HepG2 (cell line): ENCODE data around the gene FAM83E.

ENCODE experiments used
- ATF1 ChIP-seq: IDR thresholded peaks from 2 replicates; pipeline ENCODE4 v1.6.1; 2016; ENCODE audit warnings: mild to moderate bottlenecking, control low read depth
- CBX5 ChIP-seq: sonication (generic); formaldehyde crosslinking; IDR thresholded peaks from 2 replicates; pipeline ENCODE4 v1.4.0; 2020; ENCODE audit warnings: missing genetic modification reagents, borderline replicate concordance
- EZH2 ChIP-seq: conservative IDR thresholded peaks from 2 replicates; pipeline ENCODE4 v1.6.1; 2012; ENCODE audit warnings: mild to moderate bottlenecking, low read depth, low read length, moderate library complexity
- HCFC1 ChIP-seq: fragments of 150-350 bp; IDR thresholded peaks from 2 replicates; pipeline ENCODE4 v1.6.1; 2014; ENCODE audit warnings: low read depth, low read length
- HDAC2 ChIP-seq: sonication (generic); formaldehyde crosslinking; IDR thresholded peaks from 2 replicates; pipeline ENCODE4 v1.4.0; 2020; ENCODE audit warnings: missing genetic modification reagents
- HMGXB4 ChIP-seq, 2 experiments: sonication (generic) in 1 of 2; formaldehyde crosslinking in 1 of 2; IDR thresholded peaks; 2 replicates each; pipeline versions ENCODE4 v1.4.0 to v1.6.1; 2018 to 2020; ENCODE audit warnings: missing genetic modification reagents in 2 of 2, borderline replicate concordance in 1 of 2, low read depth in 1 of 2, mild to moderate bottlenecking in 1 of 2, missing biosample characterization in 1 of 2
- HOXA7 ChIP-seq: sonication (generic); formaldehyde crosslinking; IDR thresholded peaks from 2 replicates; pipeline ENCODE4 v1.8.1; 2022; ENCODE audit warnings: mild to moderate bottlenecking, missing genetic modification reagents, moderate library complexity
- MAFF ChIP-seq: IDR thresholded peaks from 2 replicates; pipeline ENCODE4 v1.6.1; 2011; ENCODE audit warnings: low read depth, low read length, improper control_type of control experiment
- MTA3 ChIP-seq: sonication (generic); formaldehyde crosslinking; IDR thresholded peaks from 2 replicates; pipeline ENCODE4 v1.4.0; 2020; ENCODE audit warnings: missing genetic modification reagents
- TCF7L2 ChIP-seq: IDR thresholded peaks from 2 replicates; pipeline ENCODE4 v1.6.1; 2011; ENCODE audit warnings: mild to moderate bottlenecking, low read depth, low read length, moderate library complexity
- ZNF234 ChIP-seq: sonication (generic); formaldehyde crosslinking; conservative IDR thresholded peaks from 2 replicates; pipeline ENCODE4 v1.5.1; 2020; ENCODE audit warnings: mild to moderate bottlenecking, missing genetic modification reagents
- ZSCAN12 ChIP-seq: sonication (generic); formaldehyde crosslinking; IDR thresholded peaks from 2 replicates; pipeline ENCODE4 v1.9.0; 2021; ENCODE audit warnings: mild to moderate bottlenecking, missing genetic modification reagents
- TF ChIP-seq, protein P1 (sequence below): sonication (generic); formaldehyde crosslinking; IDR thresholded peaks from 2 replicates; pipeline ENCODE4 v1.4.0; 2020; ENCODE audit warnings: missing genetic modification reagents

DNA sequence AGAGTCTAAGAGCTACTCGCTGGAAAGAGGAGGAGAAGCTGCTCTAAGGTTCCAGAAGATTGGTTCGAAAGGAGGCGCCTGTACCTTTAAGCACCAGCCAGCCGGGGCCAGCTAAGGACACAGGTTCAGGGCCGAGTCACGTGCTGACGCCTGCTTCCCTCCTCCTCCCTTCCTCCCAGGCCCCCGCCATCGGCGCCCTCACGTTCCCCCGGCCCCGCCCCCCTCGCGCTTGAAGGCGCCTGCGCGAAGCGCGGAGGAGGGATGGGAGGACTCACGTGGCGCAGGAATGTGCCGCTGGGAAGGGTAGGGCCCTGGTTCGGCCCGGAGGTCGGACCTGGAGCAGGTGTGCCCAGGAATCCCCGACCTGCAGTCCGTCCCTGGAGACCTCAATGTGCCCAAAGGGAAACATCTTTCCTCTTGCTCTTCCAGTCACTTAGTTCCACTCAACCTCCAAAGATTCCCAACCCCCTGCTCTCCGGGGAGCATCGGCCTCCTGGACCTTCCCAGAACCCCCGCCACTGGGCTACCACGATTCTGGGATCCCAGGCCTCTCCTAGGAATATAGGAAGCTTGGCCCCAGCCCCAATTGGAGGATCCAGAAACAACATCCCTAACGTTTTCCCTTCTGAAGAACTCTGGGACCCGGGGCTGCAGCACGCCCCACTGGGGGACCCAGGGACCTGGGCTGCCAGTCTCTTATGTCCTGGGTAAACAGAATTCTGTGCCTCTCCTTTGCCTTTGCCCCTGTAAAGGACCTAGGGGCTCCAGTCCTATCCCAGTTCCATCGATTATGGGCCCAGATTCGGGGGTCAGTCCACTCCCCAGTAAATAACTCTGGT lies 19.8 kb upstream of the FAM83E start:
- TF ChIP-seq, protein P1, sequence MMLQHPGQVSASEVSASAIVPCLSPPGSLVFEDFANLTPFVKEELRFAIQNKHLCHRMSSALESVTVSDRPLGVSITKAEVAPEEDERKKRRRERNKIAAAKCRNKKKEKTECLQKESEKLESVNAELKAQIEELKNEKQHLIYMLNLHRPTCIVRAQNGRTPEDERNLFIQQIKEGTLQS (CRISPR knock-in tag) = no peak
- TF ChIP-seq HCFC1 (no peak), HOXA7 (no peak), CBX5 (CRISPR knock-in tag) (no peak), TCF7L2 (no peak), EZH2 (no peak), ZNF234 (CRISPR knock-in tag) (no peak), MTA3 (no peak), ATF1 (no peak), ZSCAN12 (CRISPR knock-in tag) (no peak), HMGXB4 (CRISPR knock-in tag; IDR thresholded peaks at IDR 0.05; ENCODE audit: borderline replicate concordance in 1 of 2, low read depth in 1 of 2) (peak in 1 of 2 experiments; percentile 25; a peak in 1 of 4 replicates), MAFF (no peak), HDAC2 (CRISPR knock-in tag) (peak; percentile 55; the same call in 1 of the 2 replicates)
